NK-92 (cell line): ENCODE measurements around the gene ZBTB12.
"Not testable (repeated sequence)": the region's sequence is repeated elsewhere in the genome, so short reads cannot be mapped to it uniquely, and the experiment has no call there.

Experiments
- DNase-seq: peaks from one replicate; lab custom pipeline; 2025; ENCODE audit not compliant: unreplicated experiment; lab: John Stamatoyannopoulos, UW

Gene ZBTB12

GRCh38 chr6:31922942-31923341 lies 21.1 kb upstream of the ZBTB12 start:
- no peak for DNase-seq

- no peak for DNase-seq
Observed at GRCh38 chr6:31920811-31921210, 18.9 kb upstream of the ZBTB12 start.

- no peak for DNase-seq
Observed at GRCh38 chr6:31919624-31920303, 17.9 kb upstream of the ZBTB12 start.

GRCh38 chr6:31918069-31918720 lies 16.3 kb upstream of the ZBTB12 start:
- DNase-seq, result no peak

- DNase-seq, result no peak
Observed at GRCh38 chr6:31915756-31916155, 13.9 kb upstream of the ZBTB12 start.

GRCh38 chr6:31915351-31915750 lies 13.5 kb upstream of the ZBTB12 start:
- no peak for DNase-seq

- DNase-seq, result no peak
Observed at GRCh38 chr6:31911826-31912585, 10.1 kb upstream of the ZBTB12 start.

- not testable (repeated sequence) for DNase-seq
Observed at GRCh38 chr6:31909298-31909697, 7.4 kb upstream of the ZBTB12 start.

GRCh38 chr6:31908791-31909190 lies 6.9 kb upstream of the ZBTB12 start:
- DNase-seq, result no peak

GRCh38 chr6:31908255-31908654 lies 6.4 kb upstream of the ZBTB12 start:
- DNase-seq, result not testable (repeated sequence)

- no peak for DNase-seq
Observed at GRCh38 chr6:31907158-31907813, 5.4 kb upstream of the ZBTB12 start.

GRCh38 chr6:31906727-31907126 lies 4.8 kb upstream of the ZBTB12 start:
- DNase-seq, result not testable (repeated sequence)

- no peak for DNase-seq
Observed at GRCh38 chr6:31906122-31906521, 4.2 kb upstream of the ZBTB12 start.

- no peak for DNase-seq
Observed at GRCh38 chr6:31905041-31905440, 3.2 kb upstream of the ZBTB12 start.

GRCh38 chr6:31903957-31904356 lies 2.1 kb upstream of the ZBTB12 start:
- DNase-seq, result no peak

GRCh38 chr6:31901415-31901952 lies 402 bp downstream of the ZBTB12 start:
- no peak for DNase-seq

GRCh38 chr6:31900917-31901414 lies 920 bp downstream of the ZBTB12 start:
- DNase-seq, result no peak

GRCh38 chr6:31899882-31900722 lies 1.8 kb downstream of the ZBTB12 start:
- no peak for DNase-seq

- DNase-seq, result no peak
Observed at GRCh38 chr6:31899215-31899614, 2.7 kb downstream of the ZBTB12 start.

- no peak for DNase-seq
Observed at GRCh38 chr6:31898383-31899011, 3.4 kb downstream of the ZBTB12 start.
